Stromal cell of bone marrow (primary cell): Measurements from ENCODE around the gene CCDC50.

Source experiments
- DNase-seq: peaks from one replicate; pipeline ENCODE4 v3.0.0-alpha.2; 2012; ENCODE audit warnings: low read depth

The CCDC50 gene

GRCh38 chr3:191350396-191351090 lies 21.3 kb downstream of the CCDC50 start:
- no peak for DNase-seq

GRCh38 chr3:191352014-191352413 lies 22.8 kb downstream of the CCDC50 start:
- DNase-seq = no peak

GRCh38 chr3:191353022-191353777 lies 24.0 kb downstream of the CCDC50 start:
- DNase-seq = no peak

GRCh38 chr3:191355406-191355805 lies 26.2 kb downstream of the CCDC50 start:
- DNase-seq = no peak

GRCh38 chr3:191356631-191357439 lies 27.6 kb downstream of the CCDC50 start:
- peak; percentile 64 for DNase-seq

- DNase-seq = no peak
Observed at GRCh38 chr3:191357909-191358308, 28.7 kb downstream of the CCDC50 start.

GRCh38 chr3:191358929-191359328 lies 29.7 kb downstream of the CCDC50 start:
- DNase-seq = no peak

- DNase-seq = no peak
Observed at GRCh38 chr3:191360620-191361019, 31.4 kb downstream of the CCDC50 start.

- no peak for DNase-seq
Observed at GRCh38 chr3:191361456-191361855, 32.3 kb downstream of the CCDC50 start.

GRCh38 chr3:191362037-191362436 lies 32.8 kb downstream of the CCDC50 start:
- DNase-seq = no peak

- no peak for DNase-seq
Observed at GRCh38 chr3:191362524-191363090, 33.4 kb downstream of the CCDC50 start.

GRCh38 chr3:191363221-191363620 lies 34.0 kb downstream of the CCDC50 start:
- DNase-seq = no peak

- DNase-seq = no peak
Observed at GRCh38 chr3:191366675-191367074, 37.5 kb downstream of the CCDC50 start.

- no peak for DNase-seq
Observed at GRCh38 chr3:191368755-191369615, 39.8 kb downstream of the CCDC50 start.

GRCh38 chr3:191369616-191370010 lies 40.4 kb downstream of the CCDC50 start:
- DNase-seq = no peak

GRCh38 chr3:191372122-191372521 lies 42.9 kb downstream of the CCDC50 start:
- DNase-seq = no peak

GRCh38 chr3:191373327-191373726 lies 44.1 kb downstream of the CCDC50 start:
- no peak for DNase-seq

- DNase-seq = peak; percentile 81
Observed at GRCh38 chr3:191376516-191377141, 47.4 kb downstream of the CCDC50 start.

- no peak for DNase-seq
Observed at GRCh38 chr3:191378142-191378812, 49.1 kb downstream of the CCDC50 start.

GRCh38 chr3:191379446-191379845 lies 50.3 kb downstream of the CCDC50 start:
- no peak for DNase-seq
